Measurements from ENCODE around the gene ZNF138.
"Not testable (repeated sequence)": the region's sequence is repeated elsewhere in the genome, so short reads cannot be mapped to it uniquely, and the experiment has no call there.

The ZNF138 gene

DNA sequence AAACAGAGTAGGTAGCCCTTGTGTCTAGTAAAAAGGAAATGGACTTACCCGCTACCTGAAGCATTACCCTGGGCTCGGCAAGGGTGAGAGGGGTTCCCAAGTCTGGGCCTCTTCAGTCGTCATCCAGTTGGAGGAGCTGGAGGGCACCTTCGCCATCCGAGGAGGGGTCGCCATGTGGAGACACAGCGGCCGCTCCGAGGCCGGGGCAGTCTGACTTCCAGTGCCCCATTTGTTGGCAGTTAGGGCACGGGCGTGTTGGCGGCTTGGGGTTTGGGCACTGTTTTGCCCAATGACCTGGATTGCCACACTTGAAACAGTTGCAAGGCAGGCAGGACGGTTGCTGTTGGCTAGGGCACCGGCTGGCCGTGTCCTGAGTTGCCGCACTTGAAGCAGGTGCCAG, 43.8 kb downstream of the ZNF138 start:
- not testable (repeated sequence) for DNase-seq (ENCODE audit: low read depth in 1 of 2, low spot score in 1 of 2)

- no peak for DNase-seq (ENCODE audit: low read depth in 1 of 2, low spot score in 1 of 2)
These were observed 44.5 kb downstream of the ZNF138 start for GRCh38 chr7:64838691-64839090.

DNA sequence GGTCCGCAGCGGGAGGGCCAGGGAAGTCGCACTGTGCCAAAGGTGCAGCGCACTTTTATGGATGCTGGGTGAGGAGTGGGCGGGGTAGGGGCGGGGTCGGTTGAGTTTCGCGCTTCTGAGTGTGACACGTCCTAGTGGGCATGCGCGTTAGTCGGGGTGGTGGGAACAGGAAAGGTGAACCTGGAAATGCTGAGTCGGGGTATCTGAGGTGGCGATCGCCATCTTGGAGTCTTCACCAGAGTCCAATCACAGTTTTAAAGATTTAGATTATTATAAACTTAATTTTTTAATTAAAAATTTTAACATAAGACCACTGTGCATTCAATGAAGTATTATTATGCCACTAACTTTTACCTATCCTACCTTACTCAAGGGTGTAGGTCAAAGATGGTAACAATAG, 45.7 kb downstream of the ZNF138 start:
- no peak for DNase-seq (ENCODE audit: low read depth in 1 of 2, low spot score in 1 of 2)

DNA sequence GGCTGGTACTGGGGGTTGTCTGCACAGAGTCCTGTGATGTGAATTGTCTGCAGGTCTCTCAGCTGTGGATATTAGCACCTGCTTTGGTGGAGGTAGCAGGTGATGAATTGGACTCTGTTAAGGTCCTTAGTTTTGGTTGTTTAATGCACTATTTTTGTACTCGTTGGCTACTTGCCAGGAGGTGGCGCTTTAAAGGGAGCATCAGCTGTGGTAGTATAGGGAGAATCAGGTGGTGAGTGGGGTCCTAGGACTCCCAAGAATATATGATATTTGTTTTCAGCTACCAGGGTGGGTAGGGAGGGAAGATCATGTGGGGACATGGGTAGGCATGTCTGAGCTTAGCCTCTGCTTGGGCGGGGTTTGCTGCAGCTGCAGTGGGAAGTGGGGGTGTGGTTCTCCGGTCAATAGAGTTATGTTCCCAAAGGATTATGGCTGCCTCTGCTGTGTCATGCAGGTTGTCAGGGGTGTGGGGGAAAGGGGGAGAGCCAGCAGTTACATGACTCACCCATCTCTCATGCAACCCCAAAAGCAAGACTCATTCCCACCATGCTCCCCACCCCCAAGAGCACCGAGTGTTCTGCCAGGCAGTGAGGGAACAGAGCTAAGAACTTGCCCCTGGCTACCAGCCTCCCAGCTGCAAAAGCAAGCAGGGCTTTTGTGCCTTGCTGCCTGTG, 55.2 kb downstream of the ZNF138 start:
- DNase-seq (ENCODE audit: low read depth in 1 of 2, low spot score in 1 of 2) = no peak

DNA sequence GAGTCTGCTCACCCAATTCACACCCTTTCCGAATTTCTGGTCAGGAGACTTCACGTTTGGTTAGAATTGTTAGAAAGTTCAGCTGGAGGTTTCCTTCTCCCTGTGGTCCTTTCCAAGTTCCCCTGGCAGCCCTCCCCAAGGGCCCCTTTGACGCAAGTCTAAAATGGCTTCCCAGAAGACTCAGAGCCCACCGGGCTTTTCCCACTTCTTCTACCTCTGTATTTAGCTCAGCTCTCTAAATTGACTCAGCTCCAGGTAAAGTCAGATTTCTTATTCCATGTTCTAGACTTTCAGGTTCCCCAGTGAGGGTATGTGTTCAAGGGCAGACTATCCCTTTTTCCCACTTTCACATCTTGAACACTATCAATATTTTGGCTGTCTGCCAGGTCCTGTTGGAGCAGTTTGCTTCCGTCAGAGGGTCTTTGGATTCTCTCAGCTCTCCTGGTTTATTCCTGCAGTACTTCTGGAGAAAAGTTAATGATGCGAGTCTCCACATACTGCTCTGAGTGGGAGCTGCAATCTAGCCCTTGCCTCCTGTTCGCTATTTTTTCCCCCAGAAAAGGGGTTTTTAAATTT, 55.8 kb downstream of the ZNF138 start:
- DNase-seq (ENCODE audit: low read depth in 1 of 2, low spot score in 1 of 2) = no peak

GRCh38 chr7:64853679-64854078, 59.5 kb downstream of the ZNF138 start:
- DNase-seq (ENCODE audit: low read depth in 1 of 2, low spot score in 1 of 2) = no peak

DNA sequence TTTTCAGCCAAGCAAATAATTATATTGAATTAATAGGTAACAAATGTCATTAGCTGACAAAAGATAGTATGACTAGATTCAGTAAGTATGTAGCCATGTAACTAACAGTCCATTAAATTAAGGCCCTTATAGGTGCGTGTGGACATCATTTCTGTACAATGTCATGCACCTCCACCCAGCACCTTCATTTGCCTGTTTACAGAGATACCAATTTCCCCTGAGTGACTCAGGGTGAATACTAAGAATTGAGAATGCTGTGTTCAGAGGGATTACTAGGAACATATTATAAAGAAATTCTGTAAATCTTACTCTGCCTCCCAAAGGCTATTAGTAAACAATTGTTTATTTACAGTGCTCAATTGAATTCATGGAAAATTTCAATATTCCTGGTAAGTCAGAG, 60.7 kb downstream of the ZNF138 start:
- no peak for DNase-seq (ENCODE audit: low read depth in 1 of 2, low spot score in 1 of 2)

DNA sequence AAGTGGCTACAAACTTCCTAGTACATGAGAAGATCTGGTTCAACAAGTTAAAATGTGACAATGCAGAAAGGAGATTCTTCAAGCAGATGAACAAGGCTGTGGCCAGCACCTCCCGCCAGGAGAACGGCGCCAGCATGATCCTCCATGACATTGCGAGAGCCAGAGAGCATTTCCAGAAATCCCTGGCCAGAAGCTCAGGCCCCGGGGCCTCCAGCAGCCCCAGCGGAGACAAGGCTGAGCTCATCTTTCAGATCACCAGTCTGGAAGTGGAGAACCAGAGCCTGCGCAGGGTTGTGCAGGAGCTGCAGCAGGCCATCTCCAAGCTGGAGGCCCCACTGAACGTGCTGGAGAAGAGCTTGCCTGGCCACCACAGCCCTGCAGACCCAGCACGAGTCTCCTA, 68.8 kb downstream of the ZNF138 start:
- DNase-seq (ENCODE audit: low read depth in 1 of 2, low spot score in 1 of 2) = no peak

DNA sequence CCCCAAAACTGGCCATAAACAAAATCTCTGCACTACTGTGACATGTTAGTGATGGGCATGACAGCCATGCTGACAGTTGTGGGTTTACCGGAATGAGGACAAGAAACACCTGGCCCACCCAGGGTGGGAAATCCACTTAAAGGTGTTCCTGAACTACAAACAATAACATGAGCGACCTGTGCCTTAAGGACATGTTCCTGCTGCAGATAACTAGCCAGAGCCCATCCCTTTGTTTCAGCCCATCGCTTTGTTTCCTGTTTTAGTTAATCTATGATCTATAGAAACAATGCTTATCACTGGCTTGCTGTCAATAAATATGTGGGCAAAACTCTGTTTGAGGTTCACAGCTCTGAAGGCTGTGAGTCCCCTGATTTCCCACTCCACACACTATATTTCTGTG, 69.3 kb downstream of the ZNF138 start:
- DNase-seq (ENCODE audit: low read depth in 1 of 2, low spot score in 1 of 2) = not testable (repeated sequence)

GRCh38 chr7:64863969-64864368, 69.7 kb downstream of the ZNF138 start:
- no peak for DNase-seq (ENCODE audit: low read depth in 1 of 2, low spot score in 1 of 2)

- DNase-seq (ENCODE audit: low read depth in 1 of 2, low spot score in 1 of 2) = no peak
These were observed 73.7 kb downstream of the ZNF138 start for GRCh38 chr7:64867863-64868440.

GRCh38 chr7:64868499-64868898, 74.3 kb downstream of the ZNF138 start:
- no peak for DNase-seq (ENCODE audit: low read depth in 1 of 2, low spot score in 1 of 2)

DNA sequence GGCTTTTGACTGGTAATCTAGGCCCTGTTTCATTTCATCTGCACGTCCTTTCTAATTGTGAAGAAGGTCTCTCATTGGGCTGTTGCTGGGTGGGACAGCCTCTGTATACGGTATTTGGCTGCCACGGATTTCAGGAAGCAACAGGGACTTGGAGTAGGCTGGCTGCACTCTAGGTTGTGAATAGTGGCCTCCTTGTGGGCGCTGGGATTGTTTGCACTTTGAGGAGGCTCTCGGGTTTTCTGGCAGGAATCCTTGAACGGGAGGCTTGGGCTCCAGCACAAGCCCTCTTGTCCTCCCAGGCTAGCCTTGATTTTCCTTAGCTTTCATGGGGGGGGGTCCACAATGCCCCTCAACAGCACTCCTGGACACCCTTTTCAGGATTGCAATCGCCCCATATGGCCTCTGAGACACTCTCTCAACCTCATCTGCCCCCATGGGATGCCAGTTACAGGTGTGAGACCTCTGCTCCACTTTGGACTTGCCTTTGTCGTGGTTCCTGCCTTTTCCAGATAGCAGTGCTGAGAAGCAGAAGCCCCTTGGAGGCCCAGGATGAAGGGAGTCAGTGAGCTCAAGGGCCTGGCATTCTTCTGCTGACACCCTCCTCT, 75.0 kb downstream of the ZNF138 start:
- no peak for DNase-seq (ENCODE audit: low read depth in 1 of 2, low spot score in 1 of 2)

GRCh38 chr7:64869912-64870562, 75.8 kb downstream of the ZNF138 start:
- no peak for DNase-seq (ENCODE audit: low read depth in 1 of 2, low spot score in 1 of 2)

- DNase-seq (ENCODE audit: low read depth in 1 of 2, low spot score in 1 of 2) = no peak
These were observed 76.4 kb downstream of the ZNF138 start for GRCh38 chr7:64870656-64871055.

DNA sequence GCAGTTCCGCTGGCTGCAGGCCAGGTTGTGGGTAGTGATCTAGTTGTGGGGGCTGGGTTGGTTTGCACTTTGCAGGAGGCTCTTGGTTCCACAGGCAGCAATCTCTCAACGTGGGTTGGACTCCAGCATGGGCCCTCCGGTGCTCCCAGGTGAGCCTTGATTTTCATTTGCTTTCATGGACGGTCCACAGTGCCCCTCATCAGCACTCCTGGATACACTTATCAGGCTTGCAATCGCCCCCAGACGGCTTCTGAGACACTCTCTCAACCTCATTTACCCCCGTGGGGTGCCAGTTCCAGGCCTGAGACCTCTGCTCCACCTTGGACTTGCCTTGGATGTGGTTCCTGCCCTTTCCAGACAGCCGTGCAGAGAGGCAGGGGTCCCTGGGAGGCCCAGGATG, 77.5 kb downstream of the ZNF138 start:
- DNase-seq (ENCODE audit: low read depth in 1 of 2, low spot score in 1 of 2) = no peak

GRCh38 chr7:64872351-64873154, 78.3 kb downstream of the ZNF138 start:
- no peak for DNase-seq (ENCODE audit: low read depth in 1 of 2, low spot score in 1 of 2)

DNA sequence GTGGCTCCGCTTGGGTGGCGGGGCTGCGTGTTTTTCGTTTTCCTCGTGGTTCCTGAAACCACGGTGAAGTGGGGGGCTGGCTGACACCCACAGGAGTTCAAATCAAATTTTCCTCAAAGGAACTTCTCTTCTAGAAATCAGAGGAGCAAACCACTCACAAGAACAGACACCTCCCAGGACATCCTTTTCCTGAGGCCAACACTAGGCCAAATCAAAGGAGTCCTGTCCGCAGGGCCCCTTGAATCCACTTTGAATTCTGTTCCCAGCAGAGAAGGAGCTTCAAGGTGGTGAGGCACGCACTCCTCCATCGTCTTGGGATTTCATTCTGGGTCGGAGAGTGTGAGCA, 78.9 kb downstream of the ZNF138 start:
- DNase-seq (ENCODE audit: low read depth in 1 of 2, low spot score in 1 of 2) = no peak

- no peak for DNase-seq (ENCODE audit: low read depth in 1 of 2, low spot score in 1 of 2)
These were observed 79.3 kb downstream of the ZNF138 start for GRCh38 chr7:64873517-64873916.

DNA sequence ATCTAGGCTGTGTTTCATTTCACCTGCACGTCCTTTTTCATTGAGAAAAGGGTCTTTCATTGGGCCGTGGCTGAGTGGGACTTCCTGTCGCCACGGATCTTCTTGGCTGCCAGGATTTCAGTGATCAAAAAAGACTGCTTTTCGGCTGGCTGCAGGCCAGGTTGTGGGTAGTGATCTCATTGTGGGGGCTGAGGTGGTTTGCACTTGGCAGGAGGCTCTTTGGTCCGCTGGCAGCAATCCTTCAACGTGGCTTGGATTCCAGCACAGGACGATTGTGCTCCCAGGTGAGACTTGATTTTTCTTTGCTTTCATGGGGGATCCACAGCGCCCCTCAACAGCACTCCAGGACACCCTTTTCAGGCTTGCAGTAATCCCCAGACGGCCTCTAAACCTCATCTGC, 79.9 kb downstream of the ZNF138 start:
- no peak for DNase-seq (ENCODE audit: low read depth in 1 of 2, low spot score in 1 of 2)

- no peak for DNase-seq (ENCODE audit: low read depth in 1 of 2, low spot score in 1 of 2)
These were observed 80.5 kb downstream of the ZNF138 start for GRCh38 chr7:64874562-64875250.
